HG03196 (cell line): ENCODE results near the gene GOLGB1.
"Not testable (repeated sequence)": the region's sequence is repeated elsewhere in the genome, so short reads cannot be mapped to it uniquely, and the experiment has no call there.

Source experiments
- ATAC-seq: cut with Tn5 transposase; IDR thresholded peaks from one replicate; pipeline ENCODE4 v1.9.1; 2021; ENCODE audit not compliant: unreplicated experiment

The GOLGB1 gene

GRCh38 chr3:121690777-121691405 lies 58.6 kb downstream of the GOLGB1 start:
- no peak for ATAC-seq

- ATAC-seq, result not testable (repeated sequence)
These were observed 60.8 kb downstream of the GOLGB1 start for GRCh38 chr3:121688747-121689146.

- no peak for ATAC-seq
These were observed 67.7 kb downstream of the GOLGB1 start for GRCh38 chr3:121681792-121682191.

GRCh38 chr3:121677141-121677540 lies 72.4 kb downstream of the GOLGB1 start:
- ATAC-seq, result no peak

GRCh38 chr3:121670676-121671075 lies 78.9 kb downstream of the GOLGB1 start:
- no peak for ATAC-seq

GRCh38 chr3:121667333-121667732 lies 82.2 kb downstream of the GOLGB1 start:
- no peak for ATAC-seq

GRCh38 chr3:121665488-121665887 lies 84.1 kb downstream of the GOLGB1 start:
- no peak for ATAC-seq

- no peak for ATAC-seq
These were observed 86.2 kb downstream of the GOLGB1 start for GRCh38 chr3:121663171-121663847.

- no peak for ATAC-seq
These were observed 86.8 kb downstream of the GOLGB1 start for GRCh38 chr3:121662742-121663141.

GRCh38 chr3:121661376-121661775 lies 88.2 kb downstream of the GOLGB1 start:
- ATAC-seq, result no peak

- ATAC-seq, result peak; percentile 77
These were observed 89.0 kb downstream of the GOLGB1 start, which contains the start of gene HCLS1 for GRCh38 chr3:121660356-121661171. Gene HCLS1 (minus strand): TSS chr3:121660903. CDS start chr3:121658347, 2,556 bp downstream.

- ATAC-seq, result no peak
These were observed 90.0 kb downstream of the GOLGB1 start for GRCh38 chr3:121659586-121659985.

- no peak for ATAC-seq
These were observed 90.7 kb downstream of the GOLGB1 start for GRCh38 chr3:121658716-121659435.

GRCh38 chr3:121654493-121655385 lies 94.8 kb downstream of the GOLGB1 start:
- no peak for ATAC-seq

GRCh38 chr3:121651684-121652083 lies 97.9 kb downstream of the GOLGB1 start:
- no peak for ATAC-seq

GRCh38 chr3:121649645-121650044 lies 99.9 kb downstream of the GOLGB1 start:
- ATAC-seq, result no peak

GRCh38 chr3:121648219-121648958 lies 101.2 kb downstream of the GOLGB1 start:
- ATAC-seq, result no peak

- ATAC-seq, result no peak
These were observed 104.5 kb downstream of the GOLGB1 start for GRCh38 chr3:121645054-121645453.

- no peak for ATAC-seq
These were observed 106.8 kb downstream of the GOLGB1 start for GRCh38 chr3:121642601-121643314.
